BLaER1 (cell line): Measurements from ENCODE around the gene BNC2.

Experiments
- H3K27ac ChIP-seq: shearing (Covaris generic); formaldehyde crosslinking; 2 replicates; pipeline ENCODE4 v1.8.1; 2022
- H3K27me3 ChIP-seq: shearing (Covaris generic); formaldehyde crosslinking; 2 replicates; pipeline ENCODE4 v1.8.1; 2022
- H3K36me3 ChIP-seq: shearing (Covaris generic); formaldehyde crosslinking; 2 replicates; pipeline ENCODE4 v1.8.1; 2022
- H3K4me1 ChIP-seq: shearing (Covaris generic); formaldehyde crosslinking; 2 replicates; pipeline ENCODE4 v1.8.1; 2022
- H3K4me2 ChIP-seq: shearing (Covaris generic); formaldehyde crosslinking; 2 replicates; pipeline ENCODE4 v1.8.1; 2022
- H3K4me3 ChIP-seq: shearing (Covaris generic); formaldehyde crosslinking; 2 replicates; pipeline ENCODE4 v1.8.1; 2022
- H3K9ac ChIP-seq: shearing (Covaris generic); formaldehyde crosslinking; 2 replicates; pipeline ENCODE4 v1.8.1; 2022
- H3K9me3 ChIP-seq: shearing (Covaris generic); formaldehyde crosslinking; 2 replicates; pipeline ENCODE4 v1.8.1; 2022
- H4K20me1 ChIP-seq: shearing (Covaris generic); formaldehyde crosslinking; 2 replicates; pipeline ENCODE4 v1.8.1; 2022
- Cebpa-rat ChIP-seq: shearing (Covaris generic); IDR thresholded peaks from 2 replicates; pipeline ENCODE4 v1.8.1; 2022

BNC2 gene

DNA sequence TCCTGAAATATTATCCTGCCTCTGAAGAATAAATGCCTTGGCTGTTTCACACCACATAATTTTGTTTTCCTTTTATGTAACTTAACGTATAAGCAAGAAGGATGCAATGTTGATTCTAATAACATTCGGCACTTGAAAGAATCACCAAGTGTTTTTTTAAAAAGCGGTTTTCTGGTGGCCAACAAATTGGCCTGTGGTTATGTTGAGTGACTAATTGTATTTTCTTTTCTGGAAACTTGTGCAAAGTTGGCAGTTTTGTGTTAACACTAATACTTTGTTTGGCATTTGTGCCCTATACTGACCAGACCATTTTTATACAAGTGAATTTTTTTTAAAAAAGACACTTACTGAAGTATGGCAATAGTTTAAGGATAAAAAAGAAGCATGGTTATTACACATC is 452.7 kb downstream of the BNC2 start:
- no peak for TF ChIP-seq Cebpa-rat
- Histone ChIP-seq H3K27me3 (no peaks in the 10 kb centered on the region), H3K4me3 (no peak overlapping the region), H3K4me1 (peaks cover 20% of the 10 kb centered on the region), H3K27ac (no peak overlapping the region), H4K20me1 (no peaks in the 10 kb centered on the region), H3K4me2 (peak overlapping the region; percentile 44), H3K36me3 (peaks cover 12% of the 10 kb centered on the region), H3K9me3 (no peaks in the 10 kb centered on the region), H3K9ac (no peak overlapping the region)

DNA sequence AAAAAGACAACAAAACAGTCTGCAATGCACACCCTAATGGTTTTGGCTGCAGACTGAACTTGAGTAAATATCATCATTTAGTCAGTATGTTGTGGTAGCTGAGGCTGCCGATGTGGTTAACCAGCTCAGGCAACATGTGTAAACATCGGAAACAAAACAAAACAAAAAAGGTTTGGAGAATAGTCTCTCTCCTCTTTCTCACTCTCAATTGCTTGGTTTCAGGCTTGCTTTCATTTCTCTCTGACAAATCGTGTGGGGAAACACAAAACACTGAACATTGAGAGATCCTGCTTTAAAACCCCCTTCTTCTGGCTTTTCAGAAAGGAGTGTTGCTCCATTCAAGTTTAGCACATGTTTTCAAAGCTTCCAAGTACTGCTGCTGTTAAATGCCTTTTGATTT is 453.3 kb downstream of the BNC2 start:
- peaks cover 20% of the 10 kb centered on the region for H3K4me1 ChIP-seq
- H3K27ac ChIP-seq, result no peak overlapping the region
- H3K4me2 ChIP-seq, result peak overlapping the region; percentile 44
- no peaks in the 10 kb centered on the region for H4K20me1 ChIP-seq
- no peak for TF ChIP-seq Cebpa-rat
- peaks cover 12% of the 10 kb centered on the region for H3K36me3 ChIP-seq
- no peaks in the 10 kb centered on the region for H3K9me3 ChIP-seq
- no peak overlapping the region for H3K9ac ChIP-seq
- no peak overlapping the region for H3K4me3 ChIP-seq
- H3K27me3 ChIP-seq, result no peaks in the 10 kb centered on the region

GRCh38 chr9:16414451-16414850 is 456.0 kb downstream of the BNC2 start:
- Histone ChIP-seq H3K27me3 (no peaks in the 10 kb centered on the region), H3K36me3 (peaks cover 12% of the 10 kb centered on the region), H3K4me1 (peaks cover 20% of the 10 kb centered on the region), H3K9me3 (no peaks in the 10 kb centered on the region), H3K9ac (no peak overlapping the region), H3K4me3 (no peak overlapping the region), H3K27ac (no peak overlapping the region), H3K4me2 (no peak overlapping the region), H4K20me1 (no peaks in the 10 kb centered on the region)
- no peak for TF ChIP-seq Cebpa-rat

- Histone ChIP-seq H3K36me3 (peaks cover 5% of the 10 kb centered on the region; the same call in 1 of the 2 replicates), H3K27ac (no peak overlapping the region), H4K20me1 (no peaks in the 10 kb centered on the region), H3K4me2 (no peak overlapping the region), H3K27me3 (no peaks in the 10 kb centered on the region), H3K4me1 (peaks cover 20% of the 10 kb centered on the region), H3K4me3 (no peak overlapping the region), H3K9ac (no peak overlapping the region), H3K9me3 (no peaks in the 10 kb centered on the region)
- no peak for TF ChIP-seq Cebpa-rat
Observed at GRCh38 chr9:16413509-16414016, 456.9 kb downstream of the BNC2 start.

- Histone ChIP-seq H3K36me3 (peaks cover 5% of the 10 kb centered on the region; the same call in 1 of the 2 replicates), H3K4me3 (no peak overlapping the region), H3K9ac (no peak overlapping the region), H4K20me1 (no peaks in the 10 kb centered on the region), H3K9me3 (no peaks in the 10 kb centered on the region), H3K27ac (no peak overlapping the region), H3K27me3 (no peaks in the 10 kb centered on the region), H3K4me1 (peaks cover 17% of the 10 kb centered on the region), H3K4me2 (no peak overlapping the region)
- TF ChIP-seq Cebpa-rat, result no peak
Observed at GRCh38 chr9:16412740-16413139, 457.7 kb downstream of the BNC2 start.

DNA sequence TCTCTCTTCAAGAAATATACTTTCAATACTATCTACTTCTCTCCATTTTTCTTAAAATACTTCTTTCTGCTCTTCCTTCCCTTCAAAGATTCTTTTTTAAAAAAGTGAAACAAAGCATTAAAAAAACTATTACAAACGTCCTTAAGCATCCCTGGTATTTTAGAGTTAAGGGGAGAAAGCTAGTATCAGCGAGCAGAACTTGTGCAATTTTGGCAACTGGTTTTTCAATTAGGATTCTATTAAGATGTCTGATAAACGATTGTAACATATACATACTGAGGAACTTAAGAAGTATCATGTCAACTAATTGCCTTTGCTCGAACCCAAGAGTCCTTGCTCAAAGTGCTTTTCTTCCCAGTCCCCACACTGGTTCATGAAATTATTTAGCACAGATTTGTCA is 459.2 kb downstream of the BNC2 start:
- Histone ChIP-seq H4K20me1 (no peaks in the 10 kb centered on the region), H3K27me3 (no peaks in the 10 kb centered on the region), H3K27ac (no peak overlapping the region), H3K9ac (no peak overlapping the region), H3K4me3 (no peak overlapping the region), H3K4me2 (no peak overlapping the region), H3K36me3 (peaks cover 5% of the 10 kb centered on the region; the same call in 1 of the 2 replicates), H3K9me3 (no peaks in the 10 kb centered on the region), H3K4me1 (peaks cover 3% of the 10 kb centered on the region; the same call in 1 of the 2 replicates)
- no peak for TF ChIP-seq Cebpa-rat

- no peak for TF ChIP-seq Cebpa-rat
- Histone ChIP-seq H3K27ac (no peak overlapping the region), H3K4me3 (no peak overlapping the region)
Observed at GRCh38 chr9:16410601-16411280, 459.7 kb downstream of the BNC2 start.

DNA sequence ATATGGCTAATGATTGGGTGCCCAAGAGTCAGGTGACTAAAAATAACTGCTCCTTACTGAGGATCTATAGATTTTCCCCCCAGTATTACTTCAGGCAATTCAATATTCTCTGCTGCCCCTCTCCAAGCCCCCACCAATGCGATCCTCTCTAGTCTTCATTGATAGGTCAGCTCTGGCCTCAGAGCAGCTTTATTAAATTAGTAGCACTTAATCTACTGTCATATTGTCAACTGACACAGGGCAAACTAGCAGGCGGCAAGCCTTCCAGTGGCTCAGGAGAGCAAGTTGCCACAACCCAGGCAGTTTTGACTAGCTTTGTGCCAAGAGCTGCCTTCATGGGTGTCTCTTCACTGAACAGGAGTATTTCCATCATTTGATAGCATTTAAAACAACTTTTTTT is 462.9 kb downstream of the BNC2 start:
- Histone ChIP-seq H3K36me3 (no peaks in the 10 kb centered on the region), H3K9me3 (peaks cover 11% of the 10 kb centered on the region), H4K20me1 (no peaks in the 10 kb centered on the region), H3K27me3 (no peaks in the 10 kb centered on the region), H3K9ac (no peak overlapping the region), H3K4me3 (no peak overlapping the region), H3K27ac (no peak overlapping the region), H3K4me1 (no peaks in the 10 kb centered on the region), H3K4me2 (no peak overlapping the region)
- TF ChIP-seq Cebpa-rat, result no peak

More at GRCh38 chr9:16410601-16411280, 459.7 kb downstream of the BNC2 start:
- Histone ChIP-seq H4K20me1 (no peaks in the 10 kb centered on the region), H3K9ac (no peak overlapping the region), H3K4me1 (no peaks in the 10 kb centered on the region), H3K4me2 (no peak overlapping the region), H3K36me3 (peaks cover 5% of the 10 kb centered on the region; the same call in 1 of the 2 replicates), H3K9me3 (no peaks in the 10 kb centered on the region), H3K27me3 (no peaks in the 10 kb centered on the region)

DNA sequence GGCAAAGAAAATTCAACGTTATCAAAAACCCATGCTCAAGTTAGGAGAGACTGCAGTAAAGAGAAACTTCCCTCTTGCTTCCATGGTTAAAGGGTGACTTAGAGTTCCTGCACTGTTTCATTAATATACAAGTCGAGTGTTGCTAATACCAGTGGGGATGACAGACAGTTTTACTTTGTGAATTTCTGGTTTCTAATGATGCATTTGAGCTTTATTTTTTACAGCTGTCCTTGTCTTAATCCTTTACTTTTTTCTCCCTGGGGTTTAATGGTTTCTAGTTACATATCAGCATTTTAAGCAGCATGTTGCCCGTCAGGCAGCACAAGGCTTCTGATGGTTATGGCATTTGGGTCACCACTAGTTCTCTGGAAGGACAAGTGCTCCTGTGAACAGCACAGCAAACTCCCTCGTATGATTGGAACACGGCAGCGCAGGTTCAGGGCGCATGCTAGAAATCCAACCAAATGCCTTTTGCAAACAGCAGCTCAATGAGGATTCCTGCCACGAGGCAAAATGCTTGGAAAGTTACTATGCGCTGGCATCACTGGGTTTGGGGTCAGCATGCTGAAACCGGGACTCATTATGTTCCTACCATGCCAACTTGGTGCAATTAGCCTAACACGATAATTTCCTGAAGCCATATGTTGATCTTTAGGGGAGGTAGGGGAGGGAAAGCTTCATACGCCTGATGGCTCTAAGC is 463.8 kb downstream of the BNC2 start:
- Histone ChIP-seq H3K27ac (no peak overlapping the region), H4K20me1 (no peaks in the 10 kb centered on the region), H3K4me1 (peaks cover 6% of the 10 kb centered on the region), H3K9ac (no peak overlapping the region), H3K27me3 (no peaks in the 10 kb centered on the region), H3K36me3 (no peaks in the 10 kb centered on the region), H3K4me2 (no peak overlapping the region), H3K9me3 (peaks cover 14% of the 10 kb centered on the region), H3K4me3 (no peak overlapping the region)
- TF ChIP-seq Cebpa-rat, result no peak

- Histone ChIP-seq H3K4me3 (no peak overlapping the region), H3K36me3 (no peaks in the 10 kb centered on the region), H3K9me3 (peaks cover 14% of the 10 kb centered on the region), H3K9ac (no peak overlapping the region), H3K4me2 (no peak overlapping the region), H3K4me1 (peaks cover 12% of the 10 kb centered on the region), H4K20me1 (no peaks in the 10 kb centered on the region), H3K27ac (no peak overlapping the region), H3K27me3 (no peaks in the 10 kb centered on the region)
- TF ChIP-seq Cebpa-rat, result no peak
Observed at GRCh38 chr9:16405421-16405820, 465.0 kb downstream of the BNC2 start.
